GM12872 (cell line): ENCODE data around the gene ANGPTL5.

Experiments used
- CTCF ChIP-seq: IDR thresholded peaks from 3 replicates; pipeline ENCODE4 v1.5.1; 2011; ENCODE audit warnings: low read depth, mild to moderate bottlenecking, low read length, moderate library complexity; ENCODE audit not compliant: insufficient read depth

Gene ANGPTL5

GRCh38 chr11:101914738-101915426 is 1.4 kb downstream of the ANGPTL5 start, which contains the start of gene CEP126:
TSS of gene CEP126 (plus strand) at chr11:101915010. CDS start at chr11:101915285, 275 bp downstream.
- TF ChIP-seq CTCF = peak; percentile 13; the same call in 1 of the 3 replicates

- no peak for TF ChIP-seq CTCF
Measured at GRCh38 chr11:101914341-101914737, 2.0 kb downstream of the ANGPTL5 start.

GRCh38 chr11:101913656-101914055 is 2.7 kb downstream of the ANGPTL5 start:
- TF ChIP-seq CTCF = no peak

- no peak for TF ChIP-seq CTCF
Measured at GRCh38 chr11:101912823-101913284, 3.5 kb downstream of the ANGPTL5 start.

- TF ChIP-seq CTCF = no peak
Measured at GRCh38 chr11:101909087-101909486, 7.2 kb downstream of the ANGPTL5 start.

- no peak for TF ChIP-seq CTCF
Measured at GRCh38 chr11:101907815-101908214, 8.5 kb downstream of the ANGPTL5 start.

- TF ChIP-seq CTCF = no peak
Measured at GRCh38 chr11:101894505-101894904, 21.8 kb downstream of the ANGPTL5 start.
